Hematopoietic multipotent progenitor cell treated with erythropoietin and hydrocortisone succinate and interleukin-3 and kit ligand, for 15 days (in vitro differentiated cells): ENCODE measurements around the gene CXorf66.
"Not testable (repeated sequence)": the region's sequence is repeated elsewhere in the genome, so short reads cannot be mapped to it uniquely, and the experiment has no call there.

Source experiments
- DNase-seq: peaks from one replicate; pipeline ENCODE4 v3.0.0-alpha.2; 2015; ENCODE audit warnings: low spot score

CXorf66 gene

GRCh38 chrX:139924696-139925095 lies 40.6 kb downstream of the CXorf66 start:
- no peak for DNase-seq

GRCh38 chrX:139924069-139924695 lies 41.1 kb downstream of the CXorf66 start:
- DNase-seq: no peak

- not testable (repeated sequence) for DNase-seq
These were observed 44.2 kb downstream of the CXorf66 start for GRCh38 chrX:139921142-139921541.

GRCh38 chrX:139920316-139920715 lies 45.0 kb downstream of the CXorf66 start:
- DNase-seq: peak; percentile 6

- no peak for DNase-seq
These were observed 50.9 kb downstream of the CXorf66 start for GRCh38 chrX:139914421-139914820.

- DNase-seq: no peak
These were observed 55.6 kb downstream of the CXorf66 start for GRCh38 chrX:139909712-139910111.

GRCh38 chrX:139907078-139907477 lies 58.2 kb downstream of the CXorf66 start:
- DNase-seq: no peak

GRCh38 chrX:139905743-139906142 lies 59.6 kb downstream of the CXorf66 start:
- no peak for DNase-seq
